GM21737 (cell line): Measurements from ENCODE around the gene MKX.

Source experiments
- ATAC-seq: cut with Tn5 transposase; IDR thresholded peaks from one replicate; pipeline ENCODE4 v1.9.1; 2021; ENCODE audit warnings: mild to moderate bottlenecking, moderate library complexity; ENCODE audit not compliant: unreplicated experiment

MKX gene

GRCh38 chr10:27745732-27746396, at the start of gene MKX:
Gene MKX (minus strand): TSS chr10:27745819. CDS start chr10:27743415, 2,404 bp downstream.
- ATAC-seq: no peak

GRCh38 chr10:27794157-27794556, 48.5 kb upstream of the MKX start:
- no peak for ATAC-seq

- ATAC-seq: no peak
Measured at GRCh38 chr10:27792216-27792615, 46.6 kb upstream of the MKX start.

- no peak for ATAC-seq
Measured at GRCh38 chr10:27784272-27784671, 38.7 kb upstream of the MKX start.

GRCh38 chr10:27783660-27784059, 38.0 kb upstream of the MKX start:
- no peak for ATAC-seq

GRCh38 chr10:27779462-27780015, 33.9 kb upstream of the MKX start:
- no peak for ATAC-seq

GRCh38 chr10:27774831-27775230, 29.2 kb upstream of the MKX start:
- no peak for ATAC-seq

- no peak for ATAC-seq
Measured at GRCh38 chr10:27771231-27771630, 25.6 kb upstream of the MKX start.

- ATAC-seq: no peak
Measured at GRCh38 chr10:27770181-27770580, 24.6 kb upstream of the MKX start.

- no peak for ATAC-seq
Measured at GRCh38 chr10:27760867-27761266, 15.2 kb upstream of the MKX start.

GRCh38 chr10:27759483-27760272, 14.1 kb upstream of the MKX start:
- ATAC-seq: no peak

GRCh38 chr10:27752673-27753237, 7.1 kb upstream of the MKX start:
- no peak for ATAC-seq

- no peak for ATAC-seq
Measured at GRCh38 chr10:27748601-27749000, 3.0 kb upstream of the MKX start.

GRCh38 chr10:27747096-27747451, 1.5 kb upstream of the MKX start:
- no peak for ATAC-seq

- ATAC-seq: no peak
Measured at GRCh38 chr10:27746397-27747095, 927 bp upstream of the MKX start.

GRCh38 chr10:27744802-27745731, 552 bp downstream of the MKX start:
- no peak for ATAC-seq

GRCh38 chr10:27743877-27744801, 1.5 kb downstream of the MKX start:
- ATAC-seq: no peak

- ATAC-seq: no peak
Measured at GRCh38 chr10:27743012-27743876, 2.4 kb downstream of the MKX start.
